Suprapubic skin (tissue), 4 donors: ENCODE results near the gene RESF1. TPM values are rescaled to one million over a fixed set of nuclear protein-coding genes. Genes with fewer than 3 reads are reported as not detected.

Experiments used
- DNase-seq, 2 donors: peaks; one replicate each; pipeline ENCODE4 v3.0.0-alpha.2; 2019; ENCODE audit warnings: low spot score in 2 of 2
- H3K27ac ChIP-seq: fragments of 200-600 bp; sonication (generic); one replicate; pipeline ENCODE4 v1.5.1; 2019
- H3K27me3 ChIP-seq: fragments of 200-600 bp; sonication (generic); one replicate; pipeline ENCODE4 v1.5.1; 2019
- H3K36me3 ChIP-seq: fragments of 200-600 bp; sonication (generic); one replicate; pipeline ENCODE4 v1.5.1; 2019
- H3K4me1 ChIP-seq: fragments of 200-600 bp; sonication (generic); one replicate; pipeline ENCODE4 v1.5.1; 2019
- H3K4me3 ChIP-seq: fragments of 200-600 bp; sonication (generic); one replicate; pipeline ENCODE4 v1.5.1; 2019; ENCODE audit warnings: mild to moderate bottlenecking
- H3K9me3 ChIP-seq: fragments of 200-600 bp; sonication (generic); one replicate; pipeline ENCODE4 v1.5.1; 2019
- EP300 ChIP-seq: sonication (generic); formaldehyde crosslinking; IDR thresholded peaks from one replicate; pipeline ENCODE4 v1.6.1; 2017; ENCODE audit warnings: antibody characterized with exemption
- POLR2A ChIP-seq, 2 donors: fragments of 450-650 bp; IDR thresholded peaks; one replicate each; pipeline ENCODE4 v1.6.1; 2017; ENCODE audit warnings: antibody characterized with exemption in 2 of 2, mild to moderate bottlenecking in 2 of 2, moderate library complexity in 2 of 2
- POLR2AphosphoS5 ChIP-seq, 3 donors: sonication (generic); formaldehyde crosslinking; IDR thresholded peaks; one replicate each; pipeline ENCODE4 v1.6.1; 2017; ENCODE audit warnings: antibody characterized with exemption in 3 of 3
- WGBS: methylation state at CpG from one replicate; pipeline ENCODE4 v1.1.5; 2018; 5-methylcytosine and 5-hydroxymethylcytosine counted together
- total RNA-seq, 4 donors: library from RNA; depleted of rRNA; stranded (reverse); fragments of >200 nt; gene quantifications; one replicate each; pipeline ENCODE4 v1.1.0, GENCODE V29; 2016
- TF ChIP-seq, protein P1 (sequence below), 2 donors: fragments of 200-600 bp in 1 of 2; fragments of 450-650 bp in 1 of 2; sonication (generic) in 1 of 2; IDR thresholded peaks; one replicate each; pipeline ENCODE4 v1.5.1; 2016 to 2019; ENCODE audit warnings: antibody characterized with exemption in 2 of 2, mild to moderate bottlenecking in 1 of 2, moderate library complexity in 1 of 2

The RESF1 gene
- total RNA-seq, result 100 to 1,000 TPM in 1 of 4 donors, 10 to 100 TPM in 3; 58.0 to 115 (median 69.8) TPM

DNA sequence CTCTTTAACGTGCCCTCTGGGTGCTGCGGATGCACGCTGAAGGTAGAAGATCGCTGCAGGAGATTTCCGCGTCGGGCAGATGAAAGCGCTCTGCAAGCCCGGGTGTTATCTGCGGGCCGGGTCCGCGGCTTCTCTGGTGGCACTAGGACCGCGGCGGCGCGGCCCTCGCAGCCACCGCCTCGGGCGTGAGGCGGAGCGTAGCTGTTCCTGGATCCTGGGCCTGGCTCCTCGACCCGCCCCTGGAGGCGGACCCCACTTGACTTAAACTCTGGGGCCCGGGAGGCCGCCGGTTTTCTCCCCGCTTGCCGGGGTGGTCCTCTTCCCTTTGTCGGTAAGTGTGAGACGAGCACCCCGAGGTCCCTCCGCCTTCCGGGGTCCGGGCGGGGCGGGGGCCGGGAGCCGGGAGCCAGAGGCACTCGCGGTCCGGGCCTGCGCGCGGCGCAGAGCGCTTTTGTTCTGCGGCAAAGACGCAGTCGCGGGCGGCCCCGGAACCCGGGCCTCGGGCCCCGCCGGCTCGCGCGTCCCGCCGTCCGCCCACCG, at the start of gene RESF1:
TSS of gene RESF1 (plus strand) at position 255 of the 540 bp plus-strand sequence. CDS start 21,541 bp downstream, outside the sequence.
- peak within 1 kb of the TSS; percentile 95 for H3K27ac ChIP-seq
- 0% methylated on average over 35 of the region's 67 CpGs for WGBS
- peak; percentile 88 to 91 for DNase-seq
- peaks cover 6% of the 10 kb centered on the region for H3K36me3 ChIP-seq
- no peaks in the 10 kb centered on the region for H3K27me3 ChIP-seq
- H3K4me1 ChIP-seq, result peaks cover 38% of the 10 kb centered on the region
- peak within 1 kb of the TSS; percentile 81 for H3K4me3 ChIP-seq
- TF ChIP-seq, protein P1, sequence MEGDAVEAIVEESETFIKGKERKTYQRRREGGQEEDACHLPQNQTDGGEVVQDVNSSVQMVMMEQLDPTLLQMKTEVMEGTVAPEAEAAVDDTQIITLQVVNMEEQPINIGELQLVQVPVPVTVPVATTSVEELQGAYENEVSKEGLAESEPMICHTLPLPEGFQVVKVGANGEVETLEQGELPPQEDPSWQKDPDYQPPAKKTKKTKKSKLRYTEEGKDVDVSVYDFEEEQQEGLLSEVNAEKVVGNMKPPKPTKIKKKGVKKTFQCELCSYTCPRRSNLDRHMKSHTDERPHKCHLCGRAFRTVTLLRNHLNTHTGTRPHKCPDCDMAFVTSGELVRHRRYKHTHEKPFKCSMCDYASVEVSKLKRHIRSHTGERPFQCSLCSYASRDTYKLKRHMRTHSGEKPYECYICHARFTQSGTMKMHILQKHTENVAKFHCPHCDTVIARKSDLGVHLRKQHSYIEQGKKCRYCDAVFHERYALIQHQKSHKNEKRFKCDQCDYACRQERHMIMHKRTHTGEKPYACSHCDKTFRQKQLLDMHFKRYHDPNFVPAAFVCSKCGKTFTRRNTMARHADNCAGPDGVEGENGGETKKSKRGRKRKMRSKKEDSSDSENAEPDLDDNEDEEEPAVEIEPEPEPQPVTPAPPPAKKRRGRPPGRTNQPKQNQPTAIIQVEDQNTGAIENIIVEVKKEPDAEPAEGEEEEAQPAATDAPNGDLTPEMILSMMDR (IDR thresholded peaks at IDR 0.05), result no peak
- TF ChIP-seq POLR2A (IDR thresholded peaks at IDR 0.05), result peak; percentile 45 to 49
- no peak for TF ChIP-seq EP300
- peak in 2 of 3 donors; percentile 32 to 80 for TF ChIP-seq POLR2AphosphoS5 (IDR thresholded peaks at IDR 0.05)
- H3K9me3 ChIP-seq, result no peaks in the 10 kb centered on the region

DNA sequence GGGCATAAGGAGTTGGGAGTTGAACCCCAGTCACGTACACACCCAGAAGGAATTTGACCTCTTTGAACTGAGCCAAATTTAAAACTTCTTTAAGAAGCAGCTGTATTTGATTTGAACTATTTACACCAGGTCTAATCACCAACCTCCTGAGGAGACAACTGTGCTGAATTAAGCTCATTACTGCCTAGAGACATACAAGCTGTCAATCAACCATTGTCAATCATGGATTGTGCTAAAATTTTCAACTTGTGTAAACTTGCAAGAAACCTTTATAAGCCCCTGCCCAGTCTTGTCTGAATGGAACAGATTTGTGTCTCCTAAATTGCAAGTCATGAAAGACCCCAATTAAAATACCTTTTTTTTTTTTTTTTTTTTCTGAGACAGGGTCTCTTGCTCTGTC, 44.3 kb upstream of the RESF1 start:
- Histone ChIP-seq H3K27me3 (no peaks in the 10 kb centered on the region), H3K4me3 (no peak overlapping the region), H3K4me1 (no peaks in the 10 kb centered on the region), H3K36me3 (no peaks in the 10 kb centered on the region), H3K9me3 (peaks cover 5% of the 10 kb centered on the region), H3K27ac (no peak overlapping the region)
- DNase-seq, result no peak
- WGBS, result 34% methylated on average over 1 of the region's 1 CpG
- TF ChIP-seq POLR2AphosphoS5 (IDR thresholded peaks at IDR 0.05), result no peak

DNA sequence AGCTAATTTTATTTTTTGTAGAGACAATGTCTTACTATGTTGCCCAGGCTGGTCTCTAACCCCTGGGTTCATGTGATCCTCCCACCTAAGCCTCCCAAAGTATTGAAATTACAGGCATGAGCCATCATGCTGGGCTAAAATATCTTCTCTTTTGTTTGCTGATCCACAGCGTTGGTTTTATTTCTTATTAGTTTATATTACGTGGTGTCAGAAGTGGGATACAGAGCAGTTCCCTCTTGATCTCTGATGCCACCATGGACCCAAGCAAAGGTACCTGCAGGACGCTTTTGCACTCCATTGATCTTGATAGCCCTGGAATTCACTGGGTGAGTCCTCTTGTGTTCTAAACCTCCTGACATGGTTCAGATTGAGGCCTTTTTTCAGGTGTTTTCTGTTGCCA, 43.8 kb upstream of the RESF1 start:
- Histone ChIP-seq H3K4me1 (no peaks in the 10 kb centered on the region), H3K27ac (no peak overlapping the region), H3K9me3 (peaks cover 5% of the 10 kb centered on the region), H3K36me3 (no peaks in the 10 kb centered on the region), H3K27me3 (no peaks in the 10 kb centered on the region), H3K4me3 (no peak overlapping the region)
- TF ChIP-seq POLR2A (IDR thresholded peaks at IDR 0.05) (no peak), POLR2AphosphoS5 (IDR thresholded peaks at IDR 0.05) (no peak)
- TF ChIP-seq, protein P1 (IDR thresholded peaks at IDR 0.05), result no peak
- 92% methylated on average over 3 of the region's 3 CpGs for WGBS
- DNase-seq, result no peak

GRCh38 chr12:31922341-31923062, 36.7 kb upstream of the RESF1 start:
- TF ChIP-seq, protein P1 (IDR thresholded peaks at IDR 0.05), result no peak
- TF ChIP-seq POLR2A (IDR thresholded peaks at IDR 0.05) (no peak), EP300 (no peak), POLR2AphosphoS5 (IDR thresholded peaks at IDR 0.05) (no peak)
- H3K27ac ChIP-seq, result no peak overlapping the region
- 89% methylated on average over 1 of the region's 1 CpG for WGBS
- H3K36me3 ChIP-seq, result no peaks in the 10 kb centered on the region
- DNase-seq, result no peak
- H3K4me1 ChIP-seq, result no peaks in the 10 kb centered on the region
- H3K9me3 ChIP-seq, result peaks cover 12% of the 10 kb centered on the region
- no peaks in the 10 kb centered on the region for H3K27me3 ChIP-seq
- H3K4me3 ChIP-seq, result no peak overlapping the region

- H3K36me3 ChIP-seq, result no peaks in the 10 kb centered on the region
- no peak overlapping the region for H3K27ac ChIP-seq
- H3K4me3 ChIP-seq, result no peak overlapping the region
- no peak for TF ChIP-seq EP300
- TF ChIP-seq POLR2AphosphoS5 (IDR thresholded peaks at IDR 0.05), result no peak
- TF ChIP-seq POLR2A (IDR thresholded peaks at IDR 0.05), result no peak
- TF ChIP-seq, protein P1 (IDR thresholded peaks at IDR 0.05), result no peak
- no peak for DNase-seq
- no peaks in the 10 kb centered on the region for H3K27me3 ChIP-seq
- no peaks in the 10 kb centered on the region for H3K4me1 ChIP-seq
- WGBS, result 98% methylated on average over 2 of the region's 2 CpGs
- peaks cover 12% of the 10 kb centered on the region for H3K9me3 ChIP-seq
Measured at GRCh38 chr12:31923063-31923412, 36.2 kb upstream of the RESF1 start.
